Panc1 (cell line): ENCODE results near the gene MYL12A. TPM values are rescaled to one million over a fixed set of nuclear protein-coding genes. Genes with fewer than 3 reads are reported as not detected.

Source experiments
- ATAC-seq: fragments of 200-7000 bp; cut with Tn5 transposase; 2 replicates; pipeline ENCODE4 v1.9.1; 2020; ENCODE audit warnings: mild to moderate bottlenecking, moderate library complexity
- BruUV-seq: library from RNA; stranded (reverse); fragments of 400-500 nt; replicated peaks from 2 replicates; lab custom pipeline; 2021; lab: Mats Ljungman, UMichigan
- CTCF ChIA-PET: fragments of 300-600 bp; sonication (Branson Sonifier 250); formaldehyde crosslinking; loops from one replicate; lab custom pipeline; 2022; ENCODE audit warnings: antibody characterized with exemption; lab: Charles Lee
- POLR2A ChIA-PET: fragments of 300-600 bp; sonication (Branson Sonifier 250); formaldehyde crosslinking; loops from one replicate; lab custom pipeline; 2022; ENCODE audit warnings: antibody characterized with exemption; lab: Charles Lee
- DNase-seq: peaks from one replicate; pipeline ENCODE4 v3.0.0-alpha.2; 2010; ENCODE audit warnings: low read depth, low spot score
- H3K27ac ChIP-seq: 2 replicates; pipeline ENCODE4 v1.5.1; 2011; ENCODE audit warnings: mild to moderate bottlenecking, low read length, inconsistent platforms
- H3K27me3 ChIP-seq: fragments of 200-500 bp; sonication (Bioruptor generic); 2 replicates; pipeline ENCODE4 v1.6.0; 2014; ENCODE audit warnings: low read length, inconsistent platforms; ENCODE audit not compliant: control insufficient read depth, insufficient read depth
- H3K36me3 ChIP-seq: fragments of 200-500 bp; sonication (Bioruptor generic); 2 replicates; pipeline ENCODE4 v1.5.1; 2014; ENCODE audit warnings: inconsistent platforms, mild to moderate bottlenecking, low read length, moderate library complexity; ENCODE audit not compliant: control insufficient read depth, insufficient read depth
- H3K4me1 ChIP-seq: 2 replicates; pipeline ENCODE4 v1.5.1; 2011; ENCODE audit warnings: inconsistent platforms, mild to moderate bottlenecking, low read length, moderate library complexity; ENCODE audit not compliant: control insufficient read depth, insufficient read depth
- H3K4me3 ChIP-seq, 2 experiments: 2 replicates each; pipeline ENCODE4 v1.5.1; 2011 to 2012; ENCODE audit warnings: low read depth in 2 of 2, low read length in 2 of 2, mild to moderate bottlenecking in 2 of 2, inconsistent platforms in 1 of 2, moderate library complexity in 1 of 2
- H3K9me3 ChIP-seq: fragments of 200-500 bp; sonication (Bioruptor generic); 2 replicates; pipeline ENCODE4 v1.5.1; 2014; ENCODE audit warnings: low read depth, mild to moderate bottlenecking, inconsistent platforms, low read length, moderate library complexity; ENCODE audit not compliant: control insufficient read depth, insufficient read depth
- CTCF ChIP-seq: fragments of 450-650 bp; IDR thresholded peaks from 2 replicates; pipeline ENCODE4 v1.5.1; 2017; ENCODE audit warnings: mild to moderate bottlenecking
- POLR2AphosphoS5 ChIP-seq: IDR thresholded peaks from 2 replicates; pipeline ENCODE4 v1.6.1; 2012; ENCODE audit warnings: mild to moderate bottlenecking, low read depth, low read length, moderate library complexity
- SIN3A ChIP-seq: IDR thresholded peaks from 2 replicates; pipeline ENCODE4 v1.6.1; 2012; ENCODE audit warnings: low read depth, mild to moderate bottlenecking, low read length, moderate library complexity, borderline replicate concordance; ENCODE audit not compliant: insufficient read depth
- TCF7L2 ChIP-seq: IDR thresholded peaks from 2 replicates; pipeline ENCODE4 v1.6.1; 2011; ENCODE audit warnings: mild to moderate bottlenecking, low read depth, low read length, inconsistent platforms
- in situ Hi-C: cut with HindIII; loops from 2 replicates; pipeline ENCODE4 v1.10.0; 2016; ENCODE audit warnings: low sequenced_read_pairs, low pct_unique_long_range_greater_than_20kb
- intact Hi-C: fragments of 100-400 bp; cut with micrococcal nuclease; formaldehyde crosslinking; loops from one replicate; pipeline ENCODE4 v1.10.0; 2022; ENCODE audit not compliant: unreplicated experiment
- total RNA-seq: library from RNA; stranded (reverse); gene quantifications from one replicate; pipeline ENCODE4 v1.2.1, GENCODE V29; 2021; ENCODE audit not compliant: unreplicated experiment
- TF ChIP-seq, protein P1 (sequence below), 2 experiments: IDR thresholded peaks; 2 replicates each; pipeline ENCODE4 v1.6.1; 2011 to 2012; ENCODE audit warnings: low read depth in 2 of 2, control low read depth in 1 of 2, low read length in 1 of 2, mild to moderate bottlenecking in 1 of 2, moderate library complexity in 1 of 2; ENCODE audit not compliant: insufficient read depth in 1 of 2

MYL12A gene
- total RNA-seq, 1 experiment from 2014 or later, result 489 TPM

GRCh38 chr18:3224223-3224622 lies 23.4 kb upstream of the MYL12A start:
- Histone ChIP-seq H3K36me3 (no peaks in the 10 kb centered on the region), H3K4me3 (no peak overlapping the region), H3K27me3 (no peaks in the 10 kb centered on the region), H3K9me3 (no peaks in the 10 kb centered on the region), H3K4me1 (no peaks in the 10 kb centered on the region), H3K27ac (no peak overlapping the region)
- CTCF ChIA-PET, result no interaction called here
- no peak for ATAC-seq
- BruUV-seq, result no TSS peak
- TF ChIP-seq CTCF (no peak), TCF7L2 (no peak), SIN3A (no peak)
- TF ChIP-seq, protein P1, sequence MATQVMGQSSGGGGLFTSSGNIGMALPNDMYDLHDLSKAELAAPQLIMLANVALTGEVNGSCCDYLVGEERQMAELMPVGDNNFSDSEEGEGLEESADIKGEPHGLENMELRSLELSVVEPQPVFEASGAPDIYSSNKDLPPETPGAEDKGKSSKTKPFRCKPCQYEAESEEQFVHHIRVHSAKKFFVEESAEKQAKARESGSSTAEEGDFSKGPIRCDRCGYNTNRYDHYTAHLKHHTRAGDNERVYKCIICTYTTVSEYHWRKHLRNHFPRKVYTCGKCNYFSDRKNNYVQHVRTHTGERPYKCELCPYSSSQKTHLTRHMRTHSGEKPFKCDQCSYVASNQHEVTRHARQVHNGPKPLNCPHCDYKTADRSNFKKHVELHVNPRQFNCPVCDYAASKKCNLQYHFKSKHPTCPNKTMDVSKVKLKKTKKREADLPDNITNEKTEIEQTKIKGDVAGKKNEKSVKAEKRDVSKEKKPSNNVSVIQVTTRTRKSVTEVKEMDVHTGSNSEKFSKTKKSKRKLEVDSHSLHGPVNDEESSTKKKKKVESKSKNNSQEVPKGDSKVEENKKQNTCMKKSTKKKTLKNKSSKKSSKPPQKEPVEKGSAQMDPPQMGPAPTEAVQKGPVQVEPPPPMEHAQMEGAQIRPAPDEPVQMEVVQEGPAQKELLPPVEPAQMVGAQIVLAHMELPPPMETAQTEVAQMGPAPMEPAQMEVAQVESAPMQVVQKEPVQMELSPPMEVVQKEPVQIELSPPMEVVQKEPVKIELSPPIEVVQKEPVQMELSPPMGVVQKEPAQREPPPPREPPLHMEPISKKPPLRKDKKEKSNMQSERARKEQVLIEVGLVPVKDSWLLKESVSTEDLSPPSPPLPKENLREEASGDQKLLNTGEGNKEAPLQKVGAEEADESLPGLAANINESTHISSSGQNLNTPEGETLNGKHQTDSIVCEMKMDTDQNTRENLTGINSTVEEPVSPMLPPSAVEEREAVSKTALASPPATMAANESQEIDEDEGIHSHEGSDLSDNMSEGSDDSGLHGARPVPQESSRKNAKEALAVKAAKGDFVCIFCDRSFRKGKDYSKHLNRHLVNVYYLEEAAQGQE (IDR thresholded peaks at IDR 0.05; ENCODE audit: insufficient read depth in 1 of 2, low read depth in 2 of 2, low read length in 1 of 2), result no peak
- intact Hi-C loops (no loop called here), in situ Hi-C loops (no loop called here)
- no peak for DNase-seq
- POLR2A ChIA-PET, result no interaction called here

- ChIA-PET CTCF (no interaction called here), POLR2A (no interaction called here)
- in situ Hi-C loops, result no loop called here
- H3K27ac ChIP-seq, result no peak overlapping the region
- H3K4me1 ChIP-seq, result no peaks in the 10 kb centered on the region
- H3K9me3 ChIP-seq, result no peaks in the 10 kb centered on the region
- BruUV-seq, result no TSS peak
- no peaks in the 10 kb centered on the region for H3K36me3 ChIP-seq
- TF ChIP-seq, protein P1 (IDR thresholded peaks at IDR 0.05; ENCODE audit: insufficient read depth in 1 of 2, low read depth in 2 of 2, low read length in 1 of 2), result no peak
- TF ChIP-seq CTCF (no peak), POLR2AphosphoS5 (no peak), TCF7L2 (no peak), SIN3A (no peak)
- intact Hi-C loops, result no loop called here
- no peaks in the 10 kb centered on the region for H3K27me3 ChIP-seq
- no peak for ATAC-seq
- no peak overlapping the region for H3K4me3 ChIP-seq
- no peak for DNase-seq
Observed at GRCh38 chr18:3225588-3225987, 22.0 kb upstream of the MYL12A start.
